ENCODE data around the gene PMP22.

DNA sequence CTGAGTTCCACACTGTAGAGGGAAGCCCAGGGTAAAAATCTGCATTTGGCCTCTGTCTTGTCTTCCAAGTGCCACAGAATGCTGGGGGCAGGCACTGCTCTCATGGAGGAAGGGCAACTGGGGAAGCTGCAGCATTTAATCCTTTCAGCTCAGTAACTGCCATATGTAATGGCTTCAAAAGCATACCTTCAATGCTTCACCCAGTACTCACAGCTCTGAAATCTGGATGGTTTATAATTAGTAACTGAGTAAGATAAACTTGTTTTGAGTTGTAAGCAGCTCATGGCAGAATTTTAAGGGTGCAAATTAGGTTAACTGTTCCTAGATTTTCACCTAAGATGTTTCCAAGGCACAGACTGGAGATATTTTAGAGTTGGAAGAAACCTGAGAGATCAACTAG is 24.5 kb downstream of the PMP22 start:
- TF ChIP-seq, protein P1, sequence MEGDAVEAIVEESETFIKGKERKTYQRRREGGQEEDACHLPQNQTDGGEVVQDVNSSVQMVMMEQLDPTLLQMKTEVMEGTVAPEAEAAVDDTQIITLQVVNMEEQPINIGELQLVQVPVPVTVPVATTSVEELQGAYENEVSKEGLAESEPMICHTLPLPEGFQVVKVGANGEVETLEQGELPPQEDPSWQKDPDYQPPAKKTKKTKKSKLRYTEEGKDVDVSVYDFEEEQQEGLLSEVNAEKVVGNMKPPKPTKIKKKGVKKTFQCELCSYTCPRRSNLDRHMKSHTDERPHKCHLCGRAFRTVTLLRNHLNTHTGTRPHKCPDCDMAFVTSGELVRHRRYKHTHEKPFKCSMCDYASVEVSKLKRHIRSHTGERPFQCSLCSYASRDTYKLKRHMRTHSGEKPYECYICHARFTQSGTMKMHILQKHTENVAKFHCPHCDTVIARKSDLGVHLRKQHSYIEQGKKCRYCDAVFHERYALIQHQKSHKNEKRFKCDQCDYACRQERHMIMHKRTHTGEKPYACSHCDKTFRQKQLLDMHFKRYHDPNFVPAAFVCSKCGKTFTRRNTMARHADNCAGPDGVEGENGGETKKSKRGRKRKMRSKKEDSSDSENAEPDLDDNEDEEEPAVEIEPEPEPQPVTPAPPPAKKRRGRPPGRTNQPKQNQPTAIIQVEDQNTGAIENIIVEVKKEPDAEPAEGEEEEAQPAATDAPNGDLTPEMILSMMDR (IDR thresholded peaks at IDR 0.05 in 4 of 5, conservative IDR thresholded peaks at IDR 0.05 in 1 of 5) = no peak
- no peak for TF ChIP-seq POLR2A (IDR thresholded peaks at IDR 0.05)

All from gastrocnemius medialis (tissue), 4 donors.